ENCODE results near the gene KIAA1217. TPM values are rescaled to one million over a fixed set of nuclear protein-coding genes. Genes with fewer than 3 reads are reported as not detected.

Gene KIAA1217
- polyA plus RNA-seq, 2 of the 4 experiments (the other 2 are of a cell fraction) = 1.5 to 2.7 TPM

GRCh38 chr10:24550680-24551079 lies 341.7 kb downstream of the KIAA1217 start:
- DNase-seq (ENCODE audit: low read depth in 1 of 2, low spot score in 1 of 2) = no peak
- H3K27ac ChIP-seq = no peak overlapping the region
- no peak overlapping the region for H3K4me3 ChIP-seq
- H3K4me2 ChIP-seq = no peak overlapping the region
- no peak for FAIRE-seq
- no peak for ATAC-seq
- TF ChIP-seq EHMT2 (IDR thresholded peaks at IDR 0.05; ENCODE audit: low read depth) (no peak), RFX5 (IDR thresholded peaks at IDR 0.05) (no peak), CHD4 (IDR thresholded peaks at IDR 0.05; ENCODE audit: borderline replicate concordance) (no peak), FOSB (CRISPR knock-in tag; IDR thresholded peaks at IDR 0.05) (no peak), ESRRA (IDR thresholded peaks at IDR 0.05; ENCODE audit: borderline replicate concordance, low read length) (no peak), NFE2L2 (conservative IDR thresholded peaks at IDR 0.05; ENCODE audit: low read length) (no peak), GATA3 (IDR thresholded peaks at IDR 0.05; ENCODE audit: borderline replicate concordance) (no peak), MAFK (IDR thresholded peaks at IDR 0.05; ENCODE audit: partially characterized antibody) (no peak), HEYL (CRISPR knock-in tag; IDR thresholded peaks at IDR 0.05) (no peak), SREBF2 (IDR thresholded peaks at IDR 0.05) (no peak), RARB (CRISPR knock-in tag; IDR thresholded peaks at IDR 0.05) (no peak), EHF (CRISPR knock-in tag; IDR thresholded peaks at IDR 0.05) (no peak)
- H3K4me1 ChIP-seq = no peaks in the 10 kb centered on the region
- ChIA-PET CTCF (interaction anchor here (0.9 kb wide), 1 partner anchor 19 kb away, joined by 3 read pairs; no protein-coding TSS in a partner anchor), POLR2A (no interaction called here)
- WGBS (ENCODE audit: missing lambda C conversion rate) = 73% methylated on average over 10 of the region's 10 CpGs
- no peaks in the 10 kb centered on the region for H3K9me3 ChIP-seq

GRCh38 chr10:24551161-24551560 lies 342.2 kb downstream of the KIAA1217 start:
- no peak overlapping the region for H3K4me3 ChIP-seq
- no peak overlapping the region for H3K27ac ChIP-seq
- no peaks in the 10 kb centered on the region for H3K4me1 ChIP-seq
- H3K9me3 ChIP-seq = no peaks in the 10 kb centered on the region
- WGBS (ENCODE audit: missing lambda C conversion rate) = 72% methylated on average over 2 of the region's 2 CpGs
- no peak for DNase-seq (ENCODE audit: low read depth in 1 of 2, low spot score in 1 of 2)
- ChIA-PET CTCF (interaction anchor here (0.6 to 0.9 kb wide), 2 partner anchors 19 to 1349 kb away, joined by 3 read pairs; no protein-coding TSS in a partner anchor), POLR2A (no interaction called here)
- ATAC-seq = no peak
- no peak for TF ChIP-seq MAFK (IDR thresholded peaks at IDR 0.05; ENCODE audit: partially characterized antibody)
- no peak for TF ChIP-seq JUN (IDR thresholded peaks at IDR 0.05)
- TF ChIP-seq CHD2 (IDR thresholded peaks at IDR 0.05; ENCODE audit: low read length, partially characterized antibody) = no peak
- TF ChIP-seq GATA3 (IDR thresholded peaks at IDR 0.05; ENCODE audit: borderline replicate concordance) = no peak
- no peak for TF ChIP-seq CHD4 (IDR thresholded peaks at IDR 0.05; ENCODE audit: borderline replicate concordance)
- FAIRE-seq = no peak
- no peak overlapping the region for H3K4me2 ChIP-seq

GRCh38 chr10:24552346-24553016 lies 343.5 kb downstream of the KIAA1217 start:
- ChIA-PET POLR2A (no interaction called here), CTCF (interaction anchor here (0.6 to 1.0 kb wide), 3 partner anchors 8 to 136 kb away, joined by 3 read pairs; no protein-coding TSS in a partner anchor)
- ATAC-seq (peak; percentile 64 to 87; a peak in 5 of 6 replicates), FAIRE-seq (no peak), DNase-seq (ENCODE audit: low read depth in 1 of 2, low spot score in 1 of 2) (peak; percentile 30 to 58)
- WGBS (ENCODE audit: missing lambda C conversion rate) = 66% methylated on average over 19 of the region's 22 CpGs
- Histone ChIP-seq H3K4me3 (no peak overlapping the region), H3K9me3 (no peaks in the 10 kb centered on the region), H3K27ac (no peak overlapping the region), H3K4me2 (no peak overlapping the region), H3K4me1 (no peaks in the 10 kb centered on the region)
- TF ChIP-seq EHMT2 (IDR thresholded peaks at IDR 0.05; ENCODE audit: low read depth) = no peak
- TF ChIP-seq ZFP36 (IDR thresholded peaks at IDR 0.05; ENCODE audit: borderline replicate concordance, partially characterized antibody) = no peak
- no peak for TF ChIP-seq PHF8 (IDR thresholded peaks at IDR 0.05; ENCODE audit: borderline replicate concordance, low read depth)
- TF ChIP-seq ZC3H11A (IDR thresholded peaks at IDR 0.05) = no peak
- TF ChIP-seq BHLHE40 (IDR thresholded peaks at IDR 0.05; ENCODE audit: low read depth, low read length) = no peak
- no peak for TF ChIP-seq POLR2A (IDR thresholded peaks at IDR 0.05; ENCODE audit: low read length)
- TF ChIP-seq CBX2 (IDR thresholded peaks at IDR 0.05; ENCODE audit: borderline replicate concordance, low read depth) = no peak
- no peak for TF ChIP-seq FOXS1 (CRISPR knock-in tag; IDR thresholded peaks at IDR 0.05)
- TF ChIP-seq ZNF302 (CRISPR knock-in tag; IDR thresholded peaks at IDR 0.05) = no peak

- FAIRE-seq (no peak), ATAC-seq (no peak), DNase-seq (ENCODE audit: low read depth in 1 of 2, low spot score in 1 of 2) (no peak)
- ChIA-PET CTCF (interaction anchor here (0.9 kb wide), 1 partner anchor 9 kb away, joined by 3 read pairs; no protein-coding TSS in a partner anchor), POLR2A (no interaction called here)
- Histone ChIP-seq H3K9me3 (no peaks in the 10 kb centered on the region), H3K4me2 (no peak overlapping the region), H3K4me3 (no peak overlapping the region), H3K4me1 (no peaks in the 10 kb centered on the region), H3K27ac (no peak overlapping the region)
- WGBS (ENCODE audit: missing lambda C conversion rate) = 48% methylated on average over 10 of the region's 10 CpGs
- TF ChIP-seq ELK1 (IDR thresholded peaks at IDR 0.05; ENCODE audit: low read depth, low read length) (no peak), MAX (IDR thresholded peaks at IDR 0.05) (no peak), JUNB (IDR thresholded peaks at IDR 0.05) (no peak), RARB (CRISPR knock-in tag; IDR thresholded peaks at IDR 0.05) (no peak), CBX2 (IDR thresholded peaks at IDR 0.05; ENCODE audit: borderline replicate concordance, low read depth) (no peak), CEBPB (IDR thresholded peaks at IDR 0.05) (no peak), BHLHE40 (IDR thresholded peaks at IDR 0.05; ENCODE audit: low read depth, low read length) (no peak), CHD4 (IDR thresholded peaks at IDR 0.05; ENCODE audit: borderline replicate concordance) (no peak), RFX5 (IDR thresholded peaks at IDR 0.05) (no peak), E2F6 (IDR thresholded peaks at IDR 0.05; ENCODE audit: borderline replicate concordance, low read depth) (no peak), CBX8 (IDR thresholded peaks at IDR 0.05) (no peak), ESRRA (IDR thresholded peaks at IDR 0.05; ENCODE audit: borderline replicate concordance, low read length) (no peak), RNF2 (IDR thresholded peaks at IDR 0.05; ENCODE audit: borderline replicate concordance, low read depth) (no peak), HES2 (IDR thresholded peaks at IDR 0.05) (no peak)
Measured at GRCh38 chr10:24553051-24553612, 344.2 kb downstream of the KIAA1217 start.
